GM18873 (cell line): Measurements from ENCODE around the gene EIF1B.
A peak's percentile ranks its signal among the peaks of the same experiment; 100 is the strongest.

Experiments used
- ATAC-seq: cut with Tn5 transposase; IDR thresholded peaks from one replicate; pipeline ENCODE4 v1.9.1; 2021; ENCODE audit warnings: mild to moderate bottlenecking, moderate library complexity, moderate number of reproducible peaks; ENCODE audit not compliant: unreplicated experiment, low FRiP score

Gene EIF1B

DNA sequence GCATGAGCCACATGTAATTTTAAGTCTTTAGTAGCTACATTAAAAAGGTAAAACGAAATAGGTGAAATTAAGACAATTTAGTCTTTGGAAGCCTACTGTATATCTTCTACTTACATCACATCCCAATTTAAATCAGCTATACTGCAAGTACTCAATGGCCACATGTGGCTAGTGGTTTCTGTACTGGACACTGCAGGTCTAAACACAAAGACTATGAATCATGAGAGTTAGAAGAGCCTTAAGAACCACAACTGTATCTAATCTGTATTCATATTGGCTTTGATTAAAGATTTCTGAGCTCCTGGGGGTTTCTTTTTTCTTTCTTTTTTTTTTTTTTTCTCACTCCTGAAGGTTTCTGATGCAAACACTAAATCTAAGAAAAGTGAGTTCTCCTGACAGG, 2.3 kb upstream of the EIF1B start:
- no peak for ATAC-seq

- ATAC-seq, result no peak
Measured at GRCh38 chr3:40308725-40309417, 636 bp upstream of the EIF1B start.

DNA sequence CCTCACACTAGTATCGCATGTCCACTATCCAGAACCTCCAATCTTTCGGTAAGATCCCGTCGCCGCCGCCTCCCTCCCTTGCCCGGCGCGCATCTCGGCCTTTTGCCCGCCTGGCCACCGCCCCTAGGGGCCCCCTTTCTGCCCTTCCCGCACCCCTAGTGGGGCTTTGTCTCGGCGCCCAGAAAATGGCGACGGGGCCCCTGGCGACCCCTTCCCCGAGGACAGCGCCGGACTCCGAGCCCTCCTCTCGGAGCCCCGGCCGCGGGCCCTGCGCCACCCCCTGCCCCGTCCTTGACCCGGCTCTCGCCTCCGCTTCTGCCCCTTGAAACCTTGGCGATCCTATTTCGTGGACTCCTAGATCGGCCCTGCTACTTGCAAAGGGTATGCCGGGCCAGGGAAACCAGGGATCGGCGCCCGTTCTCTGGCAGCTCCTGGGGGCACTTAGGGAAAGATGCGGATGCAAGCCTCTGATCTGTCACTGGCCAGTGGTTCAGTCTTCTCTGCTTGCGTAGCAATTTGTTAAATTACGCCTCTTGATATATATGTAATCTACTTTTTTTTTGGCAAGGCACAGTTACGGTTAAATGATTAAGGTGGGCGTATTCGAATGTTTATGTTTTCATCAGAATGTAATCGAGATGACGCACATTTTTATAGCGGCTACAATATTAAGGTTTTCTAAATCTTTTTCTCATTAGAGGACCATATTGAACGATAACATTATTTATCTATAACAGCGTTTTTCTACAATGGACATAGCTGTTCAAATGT, 603 bp downstream of the EIF1B start:
- ATAC-seq, result peak; percentile 27

- ATAC-seq, result no peak
Measured at GRCh38 chr3:40310705-40311104, 1.2 kb downstream of the EIF1B start.

- no peak for ATAC-seq
Measured at GRCh38 chr3:40312661-40313226, 3.2 kb downstream of the EIF1B start.

- no peak for ATAC-seq
Measured at GRCh38 chr3:40313975-40314860, 4.7 kb downstream of the EIF1B start.

GRCh38 chr3:40317061-40317855, 7.8 kb downstream of the EIF1B start:
- ATAC-seq, result peak; percentile 58

GRCh38 chr3:40321818-40322217, 12.3 kb downstream of the EIF1B start:
- ATAC-seq, result no peak

DNA sequence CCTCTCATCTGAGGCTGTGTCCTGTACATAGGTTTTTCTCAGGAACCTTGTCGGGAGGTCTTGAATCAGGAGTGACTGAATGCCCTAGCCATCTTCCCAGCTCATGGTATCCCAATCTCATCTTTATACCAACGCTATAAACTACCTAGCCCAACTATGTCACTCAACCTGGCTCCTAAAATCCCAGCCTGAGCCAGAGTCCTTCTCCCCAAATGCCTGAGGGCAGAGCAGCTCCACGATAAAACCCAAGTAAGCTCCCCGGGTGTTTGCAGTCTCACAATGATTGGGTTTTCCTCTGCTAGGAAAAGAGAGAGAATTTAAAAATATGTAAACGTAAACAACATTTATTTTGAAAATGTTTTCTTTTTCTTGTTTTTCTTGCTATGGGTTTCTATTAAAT, 14.4 kb downstream of the EIF1B start:
- no peak for ATAC-seq

- ATAC-seq, result no peak
Measured at GRCh38 chr3:40324621-40325020, 15.1 kb downstream of the EIF1B start.

DNA sequence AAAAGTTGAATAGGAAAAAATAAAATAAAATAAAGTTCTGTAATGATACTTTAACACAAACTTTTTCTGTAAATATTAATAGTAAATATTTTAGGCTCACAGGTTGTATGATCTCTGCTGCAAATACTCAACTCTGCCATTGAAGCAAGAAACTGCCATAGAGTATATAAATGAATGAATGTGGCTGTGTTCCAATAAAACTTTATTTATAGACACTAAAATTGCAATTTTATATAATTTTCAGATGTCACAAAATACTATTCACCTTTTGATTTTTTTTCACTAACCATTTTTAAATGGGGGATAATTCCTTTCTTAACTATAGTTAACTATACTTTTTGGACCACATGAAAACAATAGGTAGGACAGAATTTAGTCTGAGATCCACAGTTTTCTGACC, 16.0 kb downstream of the EIF1B start:
- no peak for ATAC-seq

DNA sequence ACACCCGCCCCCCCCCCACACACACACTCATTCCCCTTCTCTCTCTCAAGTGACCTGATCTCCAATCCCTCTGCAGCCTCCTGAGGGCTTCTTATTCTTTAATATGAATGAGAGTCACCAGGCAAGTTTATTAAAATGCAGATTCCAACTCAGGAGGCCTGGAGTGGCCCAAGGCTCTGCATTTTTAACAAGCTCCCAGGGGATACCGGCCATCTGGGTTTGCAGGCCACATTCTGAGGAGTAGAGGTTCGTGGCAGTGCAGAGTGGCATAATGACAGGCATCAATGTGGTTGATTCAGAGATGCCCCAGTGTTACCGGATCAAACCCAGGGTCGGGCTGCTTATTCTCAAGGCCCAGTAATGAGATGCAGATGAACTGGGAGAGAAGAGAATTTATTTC, 18.9 kb downstream of the EIF1B start:
- ATAC-seq, result no peak

GRCh38 chr3:40329071-40329470, 19.6 kb downstream of the EIF1B start:
- ATAC-seq, result no peak

DNA sequence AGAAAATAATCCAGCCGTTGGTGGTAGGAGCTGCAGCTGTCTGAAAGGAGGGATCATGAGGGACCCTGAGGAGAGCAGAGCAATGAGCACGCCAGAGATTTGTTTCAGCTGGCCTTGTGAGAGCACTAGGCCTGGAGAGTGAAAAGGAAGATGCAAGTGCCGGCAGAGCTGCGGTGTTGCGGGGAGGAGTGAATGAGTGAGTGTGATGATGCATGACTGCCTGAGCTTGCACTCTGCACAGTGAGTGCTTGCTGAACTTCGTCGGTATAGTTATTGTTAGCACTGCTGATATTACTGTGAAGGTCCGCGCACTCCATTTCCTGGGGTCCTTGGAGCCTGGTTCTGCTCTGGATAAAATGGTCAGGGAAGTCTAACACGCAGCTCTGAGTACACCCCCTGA, 23.2 kb downstream of the EIF1B start:
- no peak for ATAC-seq

- no peak for ATAC-seq
Measured at GRCh38 chr3:40333416-40333815, 23.9 kb downstream of the EIF1B start.

GRCh38 chr3:40333852-40334251, 24.3 kb downstream of the EIF1B start:
- no peak for ATAC-seq

GRCh38 chr3:40336101-40336500, 26.6 kb downstream of the EIF1B start:
- ATAC-seq, result no peak

DNA sequence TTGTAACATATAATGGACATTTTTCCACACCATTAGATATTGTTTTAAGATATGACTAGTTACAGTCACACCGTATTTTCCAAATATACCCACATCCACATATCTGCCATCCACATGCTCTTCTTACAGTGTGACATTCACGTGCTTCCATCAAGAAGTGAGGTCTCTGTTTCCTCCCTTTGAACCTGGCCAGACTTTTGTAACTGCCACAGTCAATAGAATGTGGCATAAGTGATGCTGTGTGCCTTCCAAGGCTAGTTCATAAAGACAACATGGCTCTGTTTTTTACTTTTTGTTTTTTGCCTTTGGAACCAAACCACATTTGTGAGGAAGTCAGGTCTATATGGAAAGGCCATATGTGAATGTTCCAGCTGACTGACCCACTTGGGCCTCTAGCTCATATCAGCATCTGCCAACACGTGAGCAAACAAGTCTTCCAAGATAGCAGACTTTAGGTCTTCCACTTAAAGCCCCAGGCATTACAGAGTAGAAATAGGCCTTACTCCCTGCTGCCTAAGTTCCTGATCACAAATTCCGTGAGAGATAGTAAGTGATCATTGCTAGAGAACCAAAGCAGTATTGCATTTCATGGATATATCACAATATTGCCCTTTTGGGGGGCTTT, 27.1 kb downstream of the EIF1B start:
- ATAC-seq, result no peak
